Ishikawa (cell line): ENCODE data around the gene DPH2.

Experiments
- CEBPB ChIP-seq: IDR thresholded peaks from 2 replicates; pipeline ENCODE4 v1.6.1; 2012
- CREB1 ChIP-seq: IDR thresholded peaks from 2 replicates; pipeline ENCODE4 v1.6.1; 2012; ENCODE audit warnings: low read depth
- EGR1 ChIP-seq: IDR thresholded peaks from 2 replicates; pipeline ENCODE4 v1.6.1; 2012
- EP300 ChIP-seq: IDR thresholded peaks from 2 replicates; pipeline ENCODE4 v1.6.1; 2012; ENCODE audit warnings: borderline replicate concordance
- FOXM1 ChIP-seq: IDR thresholded peaks from 2 replicates; pipeline ENCODE4 v1.6.1; 2012; ENCODE audit warnings: low read depth, borderline replicate concordance
- MAX ChIP-seq: IDR thresholded peaks from 2 replicates; pipeline ENCODE4 v1.6.1; 2012
- NFIC ChIP-seq: IDR thresholded peaks from 2 replicates; pipeline ENCODE4 v1.6.1; 2012
- RAD21 ChIP-seq: IDR thresholded peaks from 2 replicates; pipeline ENCODE4 v1.6.1; 2012; ENCODE audit warnings: low read depth
- TAF1 ChIP-seq: IDR thresholded peaks from 2 replicates; pipeline ENCODE4 v1.6.1; 2012; ENCODE audit warnings: low read depth, mild to moderate bottlenecking
- TCF12 ChIP-seq: IDR thresholded peaks from 2 replicates; pipeline ENCODE4 v1.6.1; 2012; ENCODE audit warnings: low read depth
- TEAD4 ChIP-seq: IDR thresholded peaks from 2 replicates; pipeline ENCODE4 v1.6.1; 2012
- USF1 ChIP-seq: IDR thresholded peaks from 2 replicates; pipeline ENCODE4 v1.6.1; 2012
- YY1 ChIP-seq: IDR thresholded peaks from 2 replicates; pipeline ENCODE4 v1.6.1; 2012; ENCODE audit warnings: low read depth
- ZBTB7A ChIP-seq: IDR thresholded peaks from 2 replicates; pipeline ENCODE4 v1.6.1; 2012; ENCODE audit warnings: low read depth
- TF ChIP-seq, protein P1 (sequence below): IDR thresholded peaks from 2 replicates; pipeline ENCODE4 v1.6.1; 2012; ENCODE audit warnings: low read depth, mild to moderate bottlenecking

Gene DPH2

GRCh38 chr1:44002165-44002564 lies 32.4 kb downstream of the DPH2 start:
- TF ChIP-seq EP300 (no peak), FOXM1 (no peak), TCF12 (no peak), ZBTB7A (no peak), NFIC (no peak), TAF1 (no peak), RAD21 (no peak), YY1 (no peak), USF1 (no peak), MAX (no peak), CEBPB (no peak), EGR1 (no peak), CREB1 (no peak), TEAD4 (no peak)
- TF ChIP-seq, protein P1, sequence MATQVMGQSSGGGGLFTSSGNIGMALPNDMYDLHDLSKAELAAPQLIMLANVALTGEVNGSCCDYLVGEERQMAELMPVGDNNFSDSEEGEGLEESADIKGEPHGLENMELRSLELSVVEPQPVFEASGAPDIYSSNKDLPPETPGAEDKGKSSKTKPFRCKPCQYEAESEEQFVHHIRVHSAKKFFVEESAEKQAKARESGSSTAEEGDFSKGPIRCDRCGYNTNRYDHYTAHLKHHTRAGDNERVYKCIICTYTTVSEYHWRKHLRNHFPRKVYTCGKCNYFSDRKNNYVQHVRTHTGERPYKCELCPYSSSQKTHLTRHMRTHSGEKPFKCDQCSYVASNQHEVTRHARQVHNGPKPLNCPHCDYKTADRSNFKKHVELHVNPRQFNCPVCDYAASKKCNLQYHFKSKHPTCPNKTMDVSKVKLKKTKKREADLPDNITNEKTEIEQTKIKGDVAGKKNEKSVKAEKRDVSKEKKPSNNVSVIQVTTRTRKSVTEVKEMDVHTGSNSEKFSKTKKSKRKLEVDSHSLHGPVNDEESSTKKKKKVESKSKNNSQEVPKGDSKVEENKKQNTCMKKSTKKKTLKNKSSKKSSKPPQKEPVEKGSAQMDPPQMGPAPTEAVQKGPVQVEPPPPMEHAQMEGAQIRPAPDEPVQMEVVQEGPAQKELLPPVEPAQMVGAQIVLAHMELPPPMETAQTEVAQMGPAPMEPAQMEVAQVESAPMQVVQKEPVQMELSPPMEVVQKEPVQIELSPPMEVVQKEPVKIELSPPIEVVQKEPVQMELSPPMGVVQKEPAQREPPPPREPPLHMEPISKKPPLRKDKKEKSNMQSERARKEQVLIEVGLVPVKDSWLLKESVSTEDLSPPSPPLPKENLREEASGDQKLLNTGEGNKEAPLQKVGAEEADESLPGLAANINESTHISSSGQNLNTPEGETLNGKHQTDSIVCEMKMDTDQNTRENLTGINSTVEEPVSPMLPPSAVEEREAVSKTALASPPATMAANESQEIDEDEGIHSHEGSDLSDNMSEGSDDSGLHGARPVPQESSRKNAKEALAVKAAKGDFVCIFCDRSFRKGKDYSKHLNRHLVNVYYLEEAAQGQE, result no peak

DNA sequence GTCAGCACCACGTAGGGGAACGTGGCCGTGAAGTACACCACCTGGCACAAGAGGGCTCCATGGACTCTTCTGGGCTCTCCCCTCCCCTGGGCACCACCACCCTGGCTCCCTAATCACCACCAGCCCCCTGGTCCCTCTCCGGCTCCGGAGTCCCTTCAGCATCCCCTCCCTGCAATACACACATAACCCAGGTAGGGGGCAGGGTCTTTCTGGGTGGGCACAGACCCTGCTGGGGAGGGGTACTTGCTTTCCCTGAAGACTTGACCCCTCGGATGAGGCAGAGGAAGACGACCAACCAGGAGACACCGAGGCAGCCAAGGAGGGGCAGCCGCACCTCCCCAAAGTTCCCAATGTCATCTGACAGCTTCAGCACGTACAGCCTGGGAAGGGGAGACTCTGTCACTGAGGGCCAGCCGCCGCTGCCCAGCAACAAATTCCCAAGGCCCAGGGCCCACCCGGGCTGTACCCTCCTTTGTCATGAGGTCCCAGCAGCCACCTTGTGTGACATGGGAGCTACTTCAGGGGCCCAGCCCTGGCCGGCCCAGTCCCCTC lies 32.9 kb downstream of the DPH2 start:
- TF ChIP-seq TEAD4 (no peak), ZBTB7A (0 out of 2 replicates have a peak, but pooled peaks have one; percentile 46)

- TF ChIP-seq USF1 (no peak), TCF12 (no peak), ZBTB7A (no peak)
These were observed 38.4 kb downstream of the DPH2 start for GRCh38 chr1:44008259-44008658.

DNA sequence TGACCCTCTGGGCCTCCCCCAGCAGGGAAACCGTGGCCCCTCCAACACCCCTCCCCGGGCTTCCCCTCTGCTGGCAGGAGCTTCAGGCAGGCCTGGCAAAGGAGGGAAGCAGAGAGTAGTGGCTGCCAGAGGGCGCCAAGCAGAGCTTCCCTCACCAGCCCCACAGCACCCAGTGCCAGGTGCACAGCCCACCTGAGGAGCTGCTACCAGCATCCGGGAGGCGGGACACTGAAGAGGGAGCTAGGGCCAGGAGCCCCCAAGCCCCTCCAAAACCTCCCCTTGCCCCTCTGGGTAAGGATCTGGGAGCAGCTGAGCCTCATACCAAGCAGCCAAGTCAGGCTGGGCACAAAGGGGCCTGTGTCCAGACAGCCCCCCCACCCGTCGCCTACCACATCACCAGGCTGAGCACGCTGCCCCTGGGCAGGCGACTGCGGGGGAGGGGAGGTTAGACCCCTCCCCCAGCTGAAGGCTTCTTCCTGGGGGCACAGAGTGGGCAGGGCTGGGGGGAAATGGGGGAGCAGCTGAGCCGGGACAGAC lies 41.2 kb downstream of the DPH2 start:
- TF ChIP-seq CEBPB (no peak), EGR1 (no peak), EP300 (no peak), TEAD4 (no peak), ZBTB7A (no peak), TCF12 (no peak), YY1 (no peak), CREB1 (no peak), TAF1 (no peak), MAX (no peak), NFIC (no peak), FOXM1 (no peak), RAD21 (no peak), USF1 (no peak)
- TF ChIP-seq, protein P1, result no peak

- TF ChIP-seq TAF1 (no peak), EP300 (no peak), CREB1 (no peak), TCF12 (no peak), YY1 (no peak), NFIC (no peak), CEBPB (no peak), MAX (no peak), FOXM1 (no peak), EGR1 (no peak)
- TF ChIP-seq, protein P1, result no peak
These were observed 42.6 kb downstream of the DPH2 start for GRCh38 chr1:44012404-44012803.
